HFF-Myc (cell line): Measurements from ENCODE around the gene PRKCA.

Experiments
- DNase-seq: peaks from one replicate; pipeline ENCODE4 v3.0.0-alpha.2; 2011; ENCODE audit warnings: low read depth; ENCODE audit errors: extremely low read depth
- H3K4me3 ChIP-seq: replicated peaks from 2 replicates; pipeline ENCODE4 v1.5.1; 2011; ENCODE audit warnings: low read depth, mild to moderate bottlenecking, control low read depth, low read length
- CTCF ChIP-seq: IDR thresholded peaks from 2 replicates; pipeline ENCODE4 v1.5.1; 2012; ENCODE audit warnings: mild to moderate bottlenecking, low read depth, low read length, control low read depth; ENCODE audit errors: missing control alignments

The PRKCA gene

GRCh38 chr17:66752411-66752810, 450.0 kb downstream of the PRKCA start:
- DNase-seq, result no peak
- TF ChIP-seq CTCF, result no peak
- H3K4me3 ChIP-seq, result no peak overlapping the region

GRCh38 chr17:66753126-66753920, 450.9 kb downstream of the PRKCA start:
- no peak for TF ChIP-seq CTCF
- H3K4me3 ChIP-seq, result no peak overlapping the region
- DNase-seq, result no peak

- no peak for DNase-seq
- no peak for TF ChIP-seq CTCF
These were observed 452.9 kb downstream of the PRKCA start for GRCh38 chr17:66755101-66755943.

GRCh38 chr17:66755944-66756290, 453.5 kb downstream of the PRKCA start:
- no peak overlapping the region for H3K4me3 ChIP-seq
- TF ChIP-seq CTCF, result no peak
- no peak for DNase-seq

More at GRCh38 chr17:66755101-66755943, 452.9 kb downstream of the PRKCA start:
- H3K4me3 ChIP-seq, result no peak overlapping the region

GRCh38 chr17:66760324-66760723, 457.9 kb downstream of the PRKCA start:
- H3K4me3 ChIP-seq, result no peak overlapping the region
- DNase-seq, result no peak
- no peak for TF ChIP-seq CTCF

GRCh38 chr17:66762276-66762675, 459.9 kb downstream of the PRKCA start:
- DNase-seq, result no peak
- no peak for TF ChIP-seq CTCF

More at GRCh38 chr17:66762276-66762675, 459.9 kb downstream of the PRKCA start:
- H3K4me3 ChIP-seq, result no peak overlapping the region
